HepG2 (cell line): ENCODE measurements around the gene ST6GALNAC3. TPM values are rescaled to one million over a fixed set of nuclear protein-coding genes. Genes with fewer than 3 reads are reported as not detected.

Source experiments
- ATAC-seq: fragments of 200-7000 bp; cut with Tn5 transposase; 3 replicates; pipeline ENCODE4 v1.9.1; 2020; ENCODE audit warnings: mild to moderate bottlenecking, moderate library complexity
- BruUV-seq: library from RNA; stranded (reverse); fragments of 400-500 nt; replicated peaks from 2 replicates; lab custom pipeline; 2021; lab: Mats Ljungman, UMichigan
- CTCF ChIA-PET: fragments of 300-600 bp; formaldehyde crosslinking; extraction: SDS; loops from one replicate; lab custom pipeline; 2021; ENCODE audit warnings: low total read pairs, inconsistent platforms, low intra/inter-chr PET ratio; lab: Yijun Ruan, JAX
- POLR2A ChIA-PET: fragments of 350-600 bp; sonication (Branson Sonifier 250); formaldehyde crosslinking; loops from one replicate; lab custom pipeline; 2020; ENCODE audit warnings: antibody characterized with exemption, inconsistent platforms; lab: Yijun Ruan, JAX
- DNase-seq: peaks from one replicate; pipeline ENCODE4 v3.0.0-alpha.2; 2015; ENCODE audit warnings: low spot score
- FAIRE-seq: peaks from 3 replicates; lab custom pipeline; 2011; peaks lifted over from hg19 to GRCh38; lab: Jason Lieb, UNC
- H2AFZ ChIP-seq: one replicate; pipeline ENCODE4 v1.6.1; 2011; ENCODE audit warnings: low read length, inconsistent platforms
- H3K27ac ChIP-seq: fragments of 300-600 bp; 3 replicates; pipeline ENCODE4 v1.8.0; 2011; ENCODE audit warnings: mixed run types, mild to moderate bottlenecking, mixed read lengths, low read length, inconsistent platforms; ENCODE audit not compliant: insufficient read depth; ENCODE audit errors: extremely low read length
- H3K27me3 ChIP-seq, 2 experiments: fragments of 200-600 bp in 1 of 2; 2 replicates in 1 of 2; 3 replicates in 1 of 2; pipeline versions ENCODE4 v1.6.0 to v1.8.0; 2011; ENCODE audit warnings: low read length in 2 of 2, mild to moderate bottlenecking in 2 of 2, moderate library complexity in 2 of 2, inconsistent platforms in 1 of 2; ENCODE audit not compliant: insufficient read depth in 2 of 2, control insufficient read depth in 1 of 2
- H3K36me3 ChIP-seq, 2 experiments: fragments of 200-600 bp in 1 of 2; replicated peaks in 1 of 2; 2 replicates in 1 of 2; 3 replicates in 1 of 2; pipeline versions ENCODE4 v1.5.1 to v1.8.0; 2011; ENCODE audit warnings: low read length in 2 of 2, inconsistent platforms in 1 of 2; ENCODE audit not compliant: insufficient read depth in 2 of 2, control insufficient read depth in 1 of 2
- H3K4me1 ChIP-seq: 2 replicates; pipeline ENCODE4 v1.5.1; 2012; ENCODE audit warnings: low read length, inconsistent platforms; ENCODE audit not compliant: insufficient read depth
- H3K4me2 ChIP-seq: 2 replicates; pipeline ENCODE4 v1.6.0; 2011; ENCODE audit warnings: low read depth, low read length, inconsistent platforms
- H3K4me3 ChIP-seq, 3 experiments: fragments of 200-600 bp in 1 of 3; sonication (generic), shearing (Covaris generic) in 1 of 3; replicated peaks in 1 of 3; 2 replicates each; pipeline ENCODE4 v1.5.1; 2011 to 2016; ENCODE audit warnings: low read length in 3 of 3, inconsistent platforms in 2 of 3, low read depth in 2 of 3, mild to moderate bottlenecking in 2 of 3, control low read depth in 1 of 3, mixed read lengths in 1 of 3; ENCODE audit not compliant: insufficient read depth in 1 of 3
- H3K79me2 ChIP-seq: one replicate; pipeline ENCODE4 v1.6.1; 2011; ENCODE audit warnings: low read length, inconsistent platforms; ENCODE audit not compliant: insufficient read depth
- H3K9ac ChIP-seq: 2 replicates; pipeline ENCODE4 v1.6.0; 2011; ENCODE audit warnings: mild to moderate bottlenecking, low read depth, low read length, inconsistent platforms; ENCODE audit not compliant: insufficient read depth
- H3K9me3 ChIP-seq: 2 replicates; pipeline ENCODE4 v1.5.1; 2012; ENCODE audit warnings: mild to moderate bottlenecking, low read length
- H4K20me1 ChIP-seq: 2 replicates; pipeline ENCODE4 v1.6.0; 2011; ENCODE audit warnings: inconsistent platforms, mild to moderate bottlenecking, low read length, moderate library complexity; ENCODE audit not compliant: insufficient read depth
- ADNP ChIP-seq: sonication (generic); formaldehyde crosslinking; IDR thresholded peaks from 2 replicates; pipeline ENCODE4 v1.4.0; 2020; ENCODE audit warnings: missing genetic modification reagents
- AGO1 ChIP-seq: fragments of 200-400 bp; formaldehyde crosslinking; IDR thresholded peaks from 2 replicates; pipeline ENCODE4 v1.6.1; 2017; ENCODE audit warnings: mild to moderate bottlenecking, low read depth, low read length, moderate library complexity; ENCODE audit not compliant: poor library complexity, severe bottlenecking
- HNF4G ChIP-seq, 2 experiments: sonication (generic) in 1 of 2; formaldehyde crosslinking in 1 of 2; IDR thresholded peaks; 2 replicates each; pipeline versions ENCODE4 v1.4.0 to v1.6.1; 2011 to 2020; ENCODE audit warnings: borderline replicate concordance in 2 of 2, low read depth in 2 of 2, mild to moderate bottlenecking in 2 of 2, low read length in 1 of 2, missing genetic modification reagents in 1 of 2, moderate library complexity in 1 of 2
- JDP2 ChIP-seq: sonication (generic); formaldehyde crosslinking; IDR thresholded peaks from 2 replicates; pipeline ENCODE4 v1.8.1; 2022; ENCODE audit warnings: missing genetic modification reagents, borderline replicate concordance
- KMT2A ChIP-seq: sonication (generic); formaldehyde crosslinking; IDR thresholded peaks from 2 replicates; pipeline ENCODE4 v1.4.0; 2020; ENCODE audit warnings: missing genetic modification reagents
- SALL2 ChIP-seq: sonication (generic); formaldehyde crosslinking; IDR thresholded peaks from 2 replicates; pipeline ENCODE4 v1.8.1; 2023; ENCODE audit warnings: mild to moderate bottlenecking, missing genetic modification reagents, inconsistent platforms
- ZNF205 ChIP-seq: IDR thresholded peaks from 2 replicates; pipeline ENCODE4 v1.6.1; 2018; ENCODE audit warnings: missing biosample characterization, missing genetic modification reagents
- ZNF264 ChIP-seq: sonication (generic); formaldehyde crosslinking; IDR thresholded peaks from 2 replicates; pipeline ENCODE4 v1.4.0; 2020; ENCODE audit warnings: missing genetic modification reagents
- ZNF383 ChIP-seq: sonication (generic); formaldehyde crosslinking; IDR thresholded peaks from 2 replicates; pipeline ENCODE4 v1.4.0; 2020; ENCODE audit warnings: missing genetic modification reagents, mild to moderate bottlenecking, borderline replicate concordance
- ZNF557 ChIP-seq: sonication (generic); formaldehyde crosslinking; IDR thresholded peaks from 2 replicates; pipeline ENCODE4 v1.4.0; 2020; ENCODE audit warnings: missing genetic modification reagents
- ZNF614 ChIP-seq: IDR thresholded peaks from 2 replicates; pipeline ENCODE4 v1.6.1; 2018; ENCODE audit warnings: missing biosample characterization, missing genetic modification reagents, inconsistent platforms, borderline replicate concordance
- ZNF672 ChIP-seq: sonication (generic); formaldehyde crosslinking; IDR thresholded peaks from 2 replicates; pipeline ENCODE4 v1.8.1; 2022; ENCODE audit warnings: missing genetic modification reagents
- ZNF879 ChIP-seq: sonication (generic); formaldehyde crosslinking; IDR thresholded peaks from 2 replicates; pipeline ENCODE4 v1.8.1; 2023; ENCODE audit warnings: missing genetic modification reagents
- WGBS: methylation state at CpG from one replicate; pipeline ENCODE4 v1.1.6; 2017; ENCODE audit warnings: low lambda C conversion rate; 5-methylcytosine and 5-hydroxymethylcytosine counted together
- in situ Hi-C: cut with HindIII; loops from 2 replicates; pipeline ENCODE4 v1.10.0; 2017; ENCODE audit warnings: low pct_unique_long_range_greater_than_20kb; ENCODE audit not compliant: extremely low pct_ligation_motif_present
- intact Hi-C: fragments of 100-400 bp; cut with micrococcal nuclease; formaldehyde crosslinking; loops from one replicate; pipeline ENCODE4 v1.10.0; 2022; ENCODE audit not compliant: unreplicated experiment
- polyA plus RNA-seq, 8 experiments: library from polyadenylated mRNA; depleted of rRNA in 3 of 8; stranded (reverse) in 7 of 8; unstranded in 1 of 8; fragments of >200 nt; fragmentation: Illumina TruSeq in 4 of 8; extraction: Trizol in 4 of 8; gene quantifications; 2 replicates each; pipeline versions ENCODE4 v1.2.1 to v1.2.3, GENCODE V29; 2011 to 2016; ENCODE audit warnings: low read depth in 4 of 8, missing spikeins in 1 of 8, mixed read lengths in 1 of 8; ENCODE audit not compliant: insufficient read depth in 1 of 8
- total RNA-seq, 5 experiments: library from RNA; depleted of rRNA; stranded (reverse); fragments of >200 nt; fragmentation: Illumina TruSeq; extraction: Trizol; gene quantifications; 2 replicates each; pipeline ENCODE4 v1.2.3, GENCODE V29; 2016; ENCODE audit warnings: low read depth in 1 of 5
- TF ChIP-seq, protein P1 (sequence below): sonication (generic); formaldehyde crosslinking; IDR thresholded peaks from 2 replicates; pipeline ENCODE4 v1.8.0; 2022; ENCODE audit warnings: mild to moderate bottlenecking, missing genetic modification reagents, moderate library complexity
- TF ChIP-seq, protein P2 (sequence below): IDR thresholded peaks from 2 replicates; pipeline ENCODE4 v1.6.1; 2016; ENCODE audit warnings: missing biosample characterization, missing genetic modification reagents, low read depth
- TF ChIP-seq, protein P3 (sequence below): sonication (generic); formaldehyde crosslinking; IDR thresholded peaks from 2 replicates; pipeline ENCODE4 v1.4.0; 2020; ENCODE audit warnings: mild to moderate bottlenecking, missing genetic modification reagents
- TF ChIP-seq, protein P4 (sequence below): sonication (generic); formaldehyde crosslinking; IDR thresholded peaks from 2 replicates; pipeline ENCODE4 v1.5.0; 2020; ENCODE audit warnings: mild to moderate bottlenecking, low read depth, missing genetic modification reagents, borderline replicate concordance

The ST6GALNAC3 gene
- total and polyA plus RNA-seq, 2 of the 13 experiments (the other 11 are each of a cell fraction or from before 2014, with no cell fraction given): not detected

DNA sequence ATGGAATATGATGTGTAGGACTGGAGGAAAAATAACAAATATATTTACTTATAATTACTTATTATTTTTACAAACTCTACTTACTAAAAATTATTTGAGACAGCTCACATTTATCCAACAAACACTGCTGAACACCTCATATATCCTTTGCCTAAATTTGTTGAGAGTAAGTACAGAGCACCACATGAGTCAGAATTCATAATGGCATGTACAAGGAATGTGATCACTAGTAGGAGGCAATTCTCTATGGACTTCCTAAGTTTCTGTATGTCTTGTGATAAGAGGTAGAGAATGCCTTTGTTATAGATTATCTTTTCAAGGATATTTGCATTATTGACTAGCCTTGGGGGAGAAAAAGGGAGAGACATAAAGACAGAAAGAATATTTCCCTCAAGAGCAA, 8.2 kb upstream of the ST6GALNAC3 start (continued):
- TF ChIP-seq ZNF614 (CRISPR knock-in tag): no peak
- no peak for TF ChIP-seq SALL2 (CRISPR knock-in tag)
- no peak for TF ChIP-seq ZNF264
- no peak for TF ChIP-seq ZNF879
- no peak for TF ChIP-seq ADNP (CRISPR knock-in tag)
- TF ChIP-seq, protein P1, sequence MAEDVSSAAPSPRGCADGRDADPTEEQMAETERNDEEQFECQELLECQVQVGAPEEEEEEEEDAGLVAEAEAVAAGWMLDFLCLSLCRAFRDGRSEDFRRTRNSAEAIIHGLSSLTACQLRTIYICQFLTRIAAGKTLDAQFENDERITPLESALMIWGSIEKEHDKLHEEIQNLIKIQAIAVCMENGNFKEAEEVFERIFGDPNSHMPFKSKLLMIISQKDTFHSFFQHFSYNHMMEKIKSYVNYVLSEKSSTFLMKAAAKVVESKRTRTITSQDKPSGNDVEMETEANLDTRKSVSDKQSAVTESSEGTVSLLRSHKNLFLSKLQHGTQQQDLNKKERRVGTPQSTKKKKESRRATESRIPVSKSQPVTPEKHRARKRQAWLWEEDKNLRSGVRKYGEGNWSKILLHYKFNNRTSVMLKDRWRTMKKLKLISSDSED (CRISPR knock-in tag): no peak
- TF ChIP-seq ZNF383: no peak

DNA sequence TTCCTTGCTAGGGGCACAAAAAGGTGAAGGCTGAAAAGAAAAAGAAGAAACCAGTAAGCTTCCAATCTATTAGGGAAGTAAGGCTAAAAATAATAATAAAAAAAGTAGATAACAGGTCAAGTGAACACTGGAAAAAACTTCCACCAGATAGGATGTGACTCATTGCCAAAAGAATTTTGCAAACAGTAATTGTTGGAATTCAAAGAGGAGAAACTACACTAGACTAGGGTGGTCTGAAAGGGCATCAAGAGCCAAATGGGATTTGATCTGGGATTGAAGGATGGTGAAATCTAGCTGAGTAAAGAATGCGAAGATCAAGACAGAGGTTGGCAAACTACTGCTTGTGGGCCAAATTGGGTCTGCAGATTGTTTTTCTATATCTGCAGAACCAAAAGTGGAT, 6.0 kb upstream of the ST6GALNAC3 start:
- 35% methylated on average over 1 of the region's 1 CpG for WGBS
- H3K4me2 ChIP-seq: no peak overlapping the region
- in situ Hi-C loops (no loop called here), intact Hi-C loops (no loop called here)
- ChIA-PET CTCF (no interaction called here), POLR2A (no interaction called here)
- H3K9me3 ChIP-seq: no peaks in the 10 kb centered on the region
- DNase-seq: peak; percentile 21
- no peak for FAIRE-seq
- no peak overlapping the region for H3K4me3 ChIP-seq
- no peaks in the 10 kb centered on the region for H3K79me2 ChIP-seq
- no peak overlapping the region for H3K27ac ChIP-seq
- H2AFZ ChIP-seq: no peak overlapping the region
- no peaks in the 10 kb centered on the region for H4K20me1 ChIP-seq
- H3K27me3 ChIP-seq: peaks cover 0 to 7% of the 10 kb centered on the region in 2 experiments; a peak in 3 of 5 replicates
- no peak overlapping the region for H3K9ac ChIP-seq
- ATAC-seq: no peak
- no peaks in the 10 kb centered on the region for H3K4me1 ChIP-seq
- no TSS peak for BruUV-seq
- TF ChIP-seq, protein P2, sequence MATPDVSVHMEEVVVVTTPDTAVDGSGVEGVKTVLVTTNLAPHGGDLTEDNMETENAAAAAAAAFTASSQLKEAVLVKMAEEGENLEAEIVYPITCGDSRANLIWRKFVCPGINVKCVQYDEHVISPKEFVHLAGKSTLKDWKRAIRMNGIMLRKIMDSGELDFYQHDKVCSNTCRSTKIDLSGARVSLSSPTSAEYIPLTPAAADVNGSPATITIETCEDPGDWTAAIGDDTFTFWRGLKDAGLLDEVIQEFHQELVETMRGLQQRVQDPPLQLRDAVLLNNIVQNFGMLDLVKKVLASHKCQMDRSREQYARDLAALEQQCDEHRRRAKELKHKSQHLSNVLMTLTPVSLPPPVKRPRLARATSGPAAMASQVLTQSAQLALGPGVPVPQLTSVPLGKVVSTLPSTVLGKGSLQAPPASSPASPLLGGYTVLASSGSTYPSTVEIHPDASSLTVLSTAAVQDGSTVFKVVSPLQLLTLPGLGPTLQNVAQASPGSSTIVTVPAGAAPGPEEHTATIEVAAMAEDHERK: no peak
- TF ChIP-seq ZNF672: no peak
- TF ChIP-seq AGO1: no peak
- TF ChIP-seq ZNF557 (CRISPR knock-in tag): no peak
- TF ChIP-seq HNF4G (IDR thresholded peaks at IDR 0.05; ENCODE audit: borderline replicate concordance, low read depth, low read length): no peak
- no peak for TF ChIP-seq HNF4G (CRISPR knock-in tag; IDR thresholded peaks at IDR 0.05; ENCODE audit: borderline replicate concordance, low read depth)
- TF ChIP-seq JDP2 (CRISPR knock-in tag): no peak
- TF ChIP-seq, protein P3, sequence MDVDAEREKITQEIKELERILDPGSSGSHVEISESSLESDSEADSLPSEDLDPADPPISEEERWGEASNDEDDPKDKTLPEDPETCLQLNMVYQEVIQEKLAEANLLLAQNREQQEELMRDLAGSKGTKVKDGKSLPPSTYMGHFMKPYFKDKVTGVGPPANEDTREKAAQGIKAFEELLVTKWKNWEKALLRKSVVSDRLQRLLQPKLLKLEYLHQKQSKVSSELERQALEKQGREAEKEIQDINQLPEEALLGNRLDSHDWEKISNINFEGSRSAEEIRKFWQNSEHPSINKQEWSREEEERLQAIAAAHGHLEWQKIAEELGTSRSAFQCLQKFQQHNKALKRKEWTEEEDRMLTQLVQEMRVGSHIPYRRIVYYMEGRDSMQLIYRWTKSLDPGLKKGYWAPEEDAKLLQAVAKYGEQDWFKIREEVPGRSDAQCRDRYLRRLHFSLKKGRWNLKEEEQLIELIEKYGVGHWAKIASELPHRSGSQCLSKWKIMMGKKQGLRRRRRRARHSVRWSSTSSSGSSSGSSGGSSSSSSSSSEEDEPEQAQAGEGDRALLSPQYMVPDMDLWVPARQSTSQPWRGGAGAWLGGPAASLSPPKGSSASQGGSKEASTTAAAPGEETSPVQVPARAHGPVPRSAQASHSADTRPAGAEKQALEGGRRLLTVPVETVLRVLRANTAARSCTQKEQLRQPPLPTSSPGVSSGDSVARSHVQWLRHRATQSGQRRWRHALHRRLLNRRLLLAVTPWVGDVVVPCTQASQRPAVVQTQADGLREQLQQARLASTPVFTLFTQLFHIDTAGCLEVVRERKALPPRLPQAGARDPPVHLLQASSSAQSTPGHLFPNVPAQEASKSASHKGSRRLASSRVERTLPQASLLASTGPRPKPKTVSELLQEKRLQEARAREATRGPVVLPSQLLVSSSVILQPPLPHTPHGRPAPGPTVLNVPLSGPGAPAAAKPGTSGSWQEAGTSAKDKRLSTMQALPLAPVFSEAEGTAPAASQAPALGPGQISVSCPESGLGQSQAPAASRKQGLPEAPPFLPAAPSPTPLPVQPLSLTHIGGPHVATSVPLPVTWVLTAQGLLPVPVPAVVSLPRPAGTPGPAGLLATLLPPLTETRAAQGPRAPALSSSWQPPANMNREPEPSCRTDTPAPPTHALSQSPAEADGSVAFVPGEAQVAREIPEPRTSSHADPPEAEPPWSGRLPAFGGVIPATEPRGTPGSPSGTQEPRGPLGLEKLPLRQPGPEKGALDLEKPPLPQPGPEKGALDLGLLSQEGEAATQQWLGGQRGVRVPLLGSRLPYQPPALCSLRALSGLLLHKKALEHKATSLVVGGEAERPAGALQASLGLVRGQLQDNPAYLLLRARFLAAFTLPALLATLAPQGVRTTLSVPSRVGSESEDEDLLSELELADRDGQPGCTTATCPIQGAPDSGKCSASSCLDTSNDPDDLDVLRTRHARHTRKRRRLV: no peak
- TF ChIP-seq ZNF205 (CRISPR knock-in tag): no peak
- TF ChIP-seq, protein P4, sequence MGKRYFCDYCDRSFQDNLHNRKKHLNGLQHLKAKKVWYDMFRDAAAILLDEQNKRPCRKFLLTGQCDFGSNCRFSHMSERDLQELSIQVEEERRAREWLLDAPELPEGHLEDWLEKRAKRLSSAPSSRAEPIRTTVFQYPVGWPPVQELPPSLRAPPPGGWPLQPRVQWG (CRISPR knock-in tag): no peak
- no peak for TF ChIP-seq KMT2A (CRISPR knock-in tag)
- TF ChIP-seq, all 625 proteins: peak for 0
- no peaks in the 10 kb centered on the region for H3K36me3 ChIP-seq
